ENCODE results near the gene CA9. TPM values are rescaled to one million over a fixed set of nuclear protein-coding genes. Genes with fewer than 3 reads are reported as not detected.
A peak's percentile ranks its signal among the peaks of the same experiment; 100 is the strongest.

CA9 gene
- total RNA-seq, 1 experiment from 2014 or later, result 2.4 TPM

GRCh38 chr9:35651956-35652828, 21.5 kb upstream of the CA9 start:
- DNase-seq (ENCODE audit: low read depth), result peak; percentile 70

GRCh38 chr9:35652829-35653209, 20.9 kb upstream of the CA9 start:
- no peak for DNase-seq (ENCODE audit: low read depth)

- DNase-seq (ENCODE audit: low read depth), result no peak
These were observed 20.1 kb upstream of the CA9 start for GRCh38 chr9:35653611-35654010.

- DNase-seq (ENCODE audit: low read depth), result no peak
These were observed 17.4 kb upstream of the CA9 start for GRCh38 chr9:35656348-35656747.

GRCh38 chr9:35656831-35657545, 16.7 kb upstream of the CA9 start:
- no peak for DNase-seq (ENCODE audit: low read depth)

GRCh38 chr9:35657546-35658136, 16.1 kb upstream of the CA9 start, which contains the start of gene RMRP:
TSS of gene RMRP (minus strand) at chr9:35658019.
- DNase-seq (ENCODE audit: low read depth), result peak; percentile 99

GRCh38 chr9:35658137-35658967, 15.4 kb upstream of the CA9 start, which contains the start of gene CCDC107:
TSS of gene CCDC107 (plus strand) at chr9:35658292. CDS start at chr9:35658380, 88 bp downstream.
- peak; percentile 78 for DNase-seq (ENCODE audit: low read depth)

GRCh38 chr9:35658968-35659220, 14.8 kb upstream of the CA9 start:
- peak; percentile 67 for DNase-seq (ENCODE audit: low read depth)

- DNase-seq (ENCODE audit: low read depth), result peak; percentile 82
These were observed 14.4 kb upstream of the CA9 start for GRCh38 chr9:35659340-35659739.

GRCh38 chr9:35660966-35661415, 12.7 kb upstream of the CA9 start:
- peak; percentile 56 for DNase-seq (ENCODE audit: low read depth)

- no peak for DNase-seq (ENCODE audit: low read depth)
These were observed 11.9 kb upstream of the CA9 start for GRCh38 chr9:35661756-35662350.

GRCh38 chr9:35662437-35662836, 11.3 kb upstream of the CA9 start:
- no peak for DNase-seq (ENCODE audit: low read depth)

- DNase-seq (ENCODE audit: low read depth), result peak; percentile 80
These were observed 8.9 kb upstream of the CA9 start, which contains the start of gene ARHGEF39 for GRCh38 chr9:35664531-35665470. TSS of gene ARHGEF39 (minus strand) at chr9:35665195. CDS start at chr9:35665169, 26 bp downstream.

- DNase-seq (ENCODE audit: low read depth), result no peak
These were observed 8.3 kb upstream of the CA9 start for GRCh38 chr9:35665471-35665818.

- no peak for DNase-seq (ENCODE audit: low read depth)
These were observed 7.7 kb upstream of the CA9 start for GRCh38 chr9:35666045-35666444.

- DNase-seq (ENCODE audit: low read depth), result no peak
These were observed 7.2 kb upstream of the CA9 start for GRCh38 chr9:35666549-35666948.

GRCh38 chr9:35667939-35668338, 5.8 kb upstream of the CA9 start:
- DNase-seq (ENCODE audit: low read depth), result no peak

- DNase-seq (ENCODE audit: low read depth), result peak; percentile 91
These were observed 4.2 kb upstream of the CA9 start for GRCh38 chr9:35669331-35670145.

GRCh38 chr9:35674025-35674361, 265 bp downstream of the CA9 start:
- DNase-seq (ENCODE audit: low read depth), result no peak

Measured in LHCN-M2 (cell line).